Posterior vena cava (tissue), 2 donors: ENCODE measurements around the gene CNGA1. TPM values are rescaled to one million over a fixed set of nuclear protein-coding genes. Genes with fewer than 3 reads are reported as not detected.

Experiments used
- DNase-seq: peaks from one replicate; pipeline ENCODE4 v3.0.0-alpha.2; 2020; ENCODE audit warnings: low spot score
- intact Hi-C, 2 donors: fragments of 100-400 bp; cut with DNase I; formaldehyde crosslinking; loops; one replicate each; pipeline versions ENCODE4 v1.14.1 to v1.14.2; 2022 to 2023
- long read RNA-seq, 2 donors: library from polyadenylated mRNA; unstranded; transcript quantifications; one replicate each; pipeline ENCODE4 v2.0.0, GENCODE V29; 2020 to 2021
- total RNA-seq, 2 donors: library from RNA; stranded (reverse); fragmentation: NEBNext Ultra II Directional; extraction: Animal tissue kit (Norgen Biotek cat#: 25700); gene quantifications; one replicate each; pipeline ENCODE4 v1.2.1, GENCODE V29; 2021
- donor health status: DM: yes; HTN: yes; CAD: no.
- donor health status: DM: yes; HTN: yes; CAD: no.

Gene CNGA1
- under 1 TPM; 0.57 to 0.60 TPM for total RNA-seq
- long read RNA-seq, donor 1 = 0 reads
- long read RNA-seq, donor 2, partial matches to known transcripts = 1 of 1 reads
- long read RNA-seq, donor 2, other reads (novel, unspliced or antisense) = 0 of 1 reads

- no peak for DNase-seq
- intact Hi-C loops = loop anchor here in 1 of 2 donors (10.0 kb wide), 1 partner anchor 68 kb away; no protein-coding TSS in a partner anchor
These were observed at the start of gene CNGA1, which contains the start of gene NIPAL1 for GRCh38 chr4:48016141-48017107. Gene CNGA1 (minus strand): TSS chr4:48016681. CDS start chr4:47952689, 63,992 bp downstream. Gene NIPAL1 (plus strand): TSS chr4:48016772. CDS start chr4:48016840, 68 bp downstream.

GRCh38 chr4:48065587-48066052 is 49.1 kb upstream of the CNGA1 start:
- intact Hi-C loops = no loop called here
- no peak for DNase-seq

GRCh38 chr4:48064349-48064748 is 47.9 kb upstream of the CNGA1 start:
- no peak for DNase-seq
- intact Hi-C loops = no loop called here

- intact Hi-C loops = no loop called here
- no peak for DNase-seq
These were observed 42.4 kb upstream of the CNGA1 start for GRCh38 chr4:48058617-48059530.

- intact Hi-C loops = no loop called here
- DNase-seq = no peak
These were observed 34.6 kb upstream of the CNGA1 start for GRCh38 chr4:48051078-48051477.

- intact Hi-C loops = no loop called here
- no peak for DNase-seq
These were observed 33.0 kb upstream of the CNGA1 start for GRCh38 chr4:48049483-48049882.

- intact Hi-C loops = no loop called here
- no peak for DNase-seq
These were observed 31.4 kb upstream of the CNGA1 start for GRCh38 chr4:48047896-48048295.

GRCh38 chr4:48047421-48047844 is 31.0 kb upstream of the CNGA1 start:
- DNase-seq = no peak
- intact Hi-C loops = no loop called here

GRCh38 chr4:48046059-48046458 is 29.6 kb upstream of the CNGA1 start:
- no peak for DNase-seq
- intact Hi-C loops = loop anchor here in 1 of 2 donors (1.0 kb wide), 1 partner anchor 27 kb away; no protein-coding TSS in a partner anchor

GRCh38 chr4:48044298-48044697 is 27.8 kb upstream of the CNGA1 start:
- intact Hi-C loops = no loop called here
- DNase-seq = no peak

- DNase-seq = no peak
- intact Hi-C loops = no loop called here
These were observed 27.0 kb upstream of the CNGA1 start for GRCh38 chr4:48043504-48043903.

GRCh38 chr4:48042979-48043461 is 26.5 kb upstream of the CNGA1 start:
- no peak for DNase-seq
- intact Hi-C loops = no loop called here

GRCh38 chr4:48041535-48042137 is 25.2 kb upstream of the CNGA1 start:
- DNase-seq = no peak
- intact Hi-C loops = no loop called here

GRCh38 chr4:48039561-48039960 is 23.1 kb upstream of the CNGA1 start:
- DNase-seq = no peak
- intact Hi-C loops = no loop called here

- no peak for DNase-seq
- intact Hi-C loops = no loop called here
These were observed 22.2 kb upstream of the CNGA1 start for GRCh38 chr4:48038666-48039065.

GRCh38 chr4:48037117-48037462 is 20.6 kb upstream of the CNGA1 start:
- intact Hi-C loops = no loop called here
- no peak for DNase-seq

- intact Hi-C loops = no loop called here
- DNase-seq = no peak
These were observed 19.5 kb upstream of the CNGA1 start for GRCh38 chr4:48035952-48036351.

- DNase-seq = no peak
- intact Hi-C loops = no loop called here
These were observed 17.4 kb upstream of the CNGA1 start for GRCh38 chr4:48033825-48034413.

GRCh38 chr4:48033412-48033811 is 16.9 kb upstream of the CNGA1 start:
- intact Hi-C loops = no loop called here
- DNase-seq = no peak
